RPMI8226 (cell line): ENCODE data around the gene FRAT1.
"Not testable (repeated sequence)": the region's sequence is repeated elsewhere in the genome, so short reads cannot be mapped to it uniquely, and the experiment has no call there.

Experiments
- DNase-seq: peaks from one replicate; pipeline ENCODE4 v3.0.0-alpha.2; 2015

The FRAT1 gene

GRCh38 chr10:97318772-97319651 is at the start of gene FRAT1:
Gene FRAT1, plus strand, starts transcription at chr10:97319271. Its CDS starts 183 bp downstream, at chr10:97319454.
- DNase-seq, result peak; percentile 84

- no peak for DNase-seq
Observed at GRCh38 chr10:97270523-97271154, 48.4 kb upstream of the FRAT1 start.

- DNase-seq, result no peak
Observed at GRCh38 chr10:97273700-97274099, 45.4 kb upstream of the FRAT1 start.

GRCh38 chr10:97274828-97275227 is 44.2 kb upstream of the FRAT1 start:
- no peak for DNase-seq

- no peak for DNase-seq
Observed at GRCh38 chr10:97277551-97277950, 41.5 kb upstream of the FRAT1 start.

- peak; percentile 79 for DNase-seq
Observed at GRCh38 chr10:97278491-97278989, 40.5 kb upstream of the FRAT1 start.

GRCh38 chr10:97279121-97279815 is 39.8 kb upstream of the FRAT1 start:
- no peak for DNase-seq

GRCh38 chr10:97280783-97281182 is 38.3 kb upstream of the FRAT1 start:
- no peak for DNase-seq

- not testable (repeated sequence) for DNase-seq
Observed at GRCh38 chr10:97290076-97290475, 29.0 kb upstream of the FRAT1 start.

- DNase-seq, result not testable (repeated sequence)
Observed at GRCh38 chr10:97290576-97291356, 28.3 kb upstream of the FRAT1 start.

- no peak for DNase-seq
Observed at GRCh38 chr10:97291357-97292096, 27.5 kb upstream of the FRAT1 start.

- DNase-seq, result peak; percentile 95
Observed at GRCh38 chr10:97292097-97292861, 26.8 kb upstream of the FRAT1 start, which contains the start of gene ARHGAP19. Gene ARHGAP19, minus strand, starts transcription at chr10:97292637. Its CDS starts 10 bp downstream, at chr10:97292627.

GRCh38 chr10:97292862-97293198 is 26.2 kb upstream of the FRAT1 start:
- no peak for DNase-seq

- no peak for DNase-seq
Observed at GRCh38 chr10:97297556-97298222, 21.4 kb upstream of the FRAT1 start.

- DNase-seq, result no peak
Observed at GRCh38 chr10:97298223-97298571, 20.9 kb upstream of the FRAT1 start.

- no peak for DNase-seq
Observed at GRCh38 chr10:97300980-97301379, 18.1 kb upstream of the FRAT1 start.

- no peak for DNase-seq
Observed at GRCh38 chr10:97302088-97302791, 16.8 kb upstream of the FRAT1 start.

- no peak for DNase-seq
Observed at GRCh38 chr10:97307441-97307840, 11.6 kb upstream of the FRAT1 start.

GRCh38 chr10:97307866-97308780 is 10.9 kb upstream of the FRAT1 start:
- DNase-seq, result no peak
